HCT116 (cell line): ENCODE measurements around the gene ZNF578. TPM values are rescaled to one million over a fixed set of nuclear protein-coding genes. Genes with fewer than 3 reads are reported as not detected.

Source experiments
- ATAC-seq: fragments of 200-7000 bp; cut with Tn5 transposase; 2 replicates; pipeline ENCODE4 v1.9.1; 2020; ENCODE audit warnings: mild to moderate bottlenecking, moderate library complexity
- BruUV-seq: library from RNA; stranded (reverse); fragments of 400-500 nt; replicated peaks from 2 replicates; lab custom pipeline; 2021; lab: Mats Ljungman, UMichigan
- CTCF ChIA-PET: fragments of 300-600 bp; sonication (Branson Sonifier 250); formaldehyde crosslinking; loops from one replicate; lab custom pipeline; 2021; ENCODE audit warnings: antibody characterized with exemption; lab: Charles Lee
- POLR2A ChIA-PET: fragments of 300-600, 350-600 bp; sonication (Branson Sonifier 250); formaldehyde crosslinking; loops from one replicate; lab custom pipeline; 2021; ENCODE audit warnings: antibody characterized with exemption; lab: Charles Lee
- RAD21 ChIA-PET, 2 experiments: fragments of 300-600 bp; sonication (Branson Sonifier 250); formaldehyde crosslinking; loops; one replicate each; lab custom pipeline; 2023; ENCODE audit warnings: low total read pairs in 2 of 2; ENCODE audit not compliant: uncharacterized antibody in 2 of 2, unreplicated experiment in 2 of 2, low non-redundant PET in 1 of 2; lab: Charles Lee
- DNase-seq: peaks from one replicate; pipeline ENCODE4 v3.0.0-alpha.2; 2010; ENCODE audit warnings: low read depth, low spot score
- H2AFZ ChIP-seq: fragments of 200-600 bp; shearing (Covaris generic), sonication (generic); 2 replicates; pipeline ENCODE4 v1.6.1; 2017; ENCODE audit warnings: low read depth, mixed run types, mixed read lengths, antibody characterized with exemption, low read length; ENCODE audit not compliant: poor library complexity, severe bottlenecking
- H3K27ac ChIP-seq: 2 replicates; pipeline ENCODE4 v1.5.1; 2012; ENCODE audit warnings: low read depth, low read length
- H3K27me3 ChIP-seq: fragments of 200-600 bp; sonication (generic); 2 replicates; pipeline ENCODE4 v1.6.1; 2016; ENCODE audit warnings: mixed run types, low read length, mixed read lengths; ENCODE audit not compliant: insufficient read depth
- H3K36me3 ChIP-seq, 2 experiments: fragments of 200-500 bp in 1 of 2; fragments of 200-600 bp in 1 of 2; sonication (Bioruptor generic) in 1 of 2; sonication (generic) in 1 of 2; 2 replicates each; pipeline versions ENCODE4 v1.5.1 to v1.6.1; 2014 to 2016; ENCODE audit warnings: low read length in 2 of 2, inconsistent platforms in 1 of 2, mixed read lengths in 1 of 2, mixed run types in 1 of 2; ENCODE audit not compliant: insufficient read depth in 2 of 2, control insufficient read depth in 1 of 2
- H3K4me1 ChIP-seq, 2 experiments: fragments of 200-600 bp in 1 of 2; sonication (generic) in 1 of 2; 2 replicates each; pipeline versions ENCODE4 v1.5.1 to v1.6.1; 2012 to 2017; ENCODE audit warnings: low read length in 2 of 2, inconsistent platforms in 1 of 2, mild to moderate bottlenecking in 1 of 2, mixed read lengths in 1 of 2, mixed run types in 1 of 2, moderate library complexity in 1 of 2; ENCODE audit not compliant: insufficient read depth in 2 of 2, control insufficient read depth in 1 of 2
- H3K4me2 ChIP-seq: fragments of 200-600 bp; sonication (generic); 2 replicates; pipeline ENCODE4 v1.6.1; 2017; ENCODE audit warnings: mixed run types, low read length, mixed read lengths
- H3K4me3 ChIP-seq, 2 experiments: fragments of 200-600 bp in 1 of 2; sonication (generic) in 1 of 2; replicated peaks in 1 of 2; 2 replicates each; pipeline ENCODE4 v1.5.1; 2011 to 2016; ENCODE audit warnings: low read length in 2 of 2, control low read depth in 1 of 2, low read depth in 1 of 2, mild to moderate bottlenecking in 1 of 2, mixed read lengths in 1 of 2, mixed run types in 1 of 2
- H3K79me2 ChIP-seq: fragments of 200-600 bp; sonication (generic); 2 replicates; pipeline ENCODE4 v1.6.1; 2017; ENCODE audit warnings: mild to moderate bottlenecking, mixed run types, low read length, moderate library complexity, mixed read lengths; ENCODE audit not compliant: insufficient read depth
- H3K9ac ChIP-seq: fragments of 200-600 bp; sonication (generic); 2 replicates; pipeline ENCODE4 v1.6.1; 2016; ENCODE audit warnings: low read length, mixed read lengths
- H3K9me2 ChIP-seq: fragments of 200-600 bp; sonication (generic), shearing (Covaris generic); 2 replicates; pipeline ENCODE4 v1.6.1; 2017; ENCODE audit warnings: mixed run types, mild to moderate bottlenecking, moderate library complexity; ENCODE audit not compliant: insufficient read depth
- H3K9me3 ChIP-seq, 2 experiments: fragments of 200-500 bp in 1 of 2; fragments of 200-600 bp in 1 of 2; sonication (Bioruptor generic) in 1 of 2; sonication (generic) in 1 of 2; 2 replicates each; pipeline ENCODE4 v1.6.1; 2014 to 2017; ENCODE audit warnings: low read length in 2 of 2, mixed read lengths in 2 of 2, inconsistent platforms in 1 of 2, low read depth in 1 of 2, mild to moderate bottlenecking in 1 of 2, mixed run types in 1 of 2, moderate library complexity in 1 of 2; ENCODE audit not compliant: control insufficient read depth in 1 of 2, insufficient read depth in 1 of 2
- H4K20me1 ChIP-seq: fragments of 200-600 bp; sonication (generic), shearing (Covaris generic); 2 replicates; pipeline ENCODE4 v1.6.1; 2017; ENCODE audit warnings: mixed run types, mild to moderate bottlenecking, moderate library complexity; ENCODE audit not compliant: insufficient read depth
- CEBPB ChIP-seq: IDR thresholded peaks from 2 replicates; pipeline ENCODE4 v1.6.1; 2012; ENCODE audit warnings: low read depth
- ELF1 ChIP-seq: IDR thresholded peaks from 2 replicates; pipeline ENCODE4 v1.6.1; 2012; ENCODE audit warnings: low read depth, borderline replicate concordance
- FOSL1 ChIP-seq: IDR thresholded peaks from 2 replicates; pipeline ENCODE4 v1.6.1; 2012; ENCODE audit warnings: low read depth
- MAX ChIP-seq: IDR thresholded peaks from 2 replicates; pipeline ENCODE4 v1.6.1; 2012
- SIN3A ChIP-seq: IDR thresholded peaks from 2 replicates; pipeline ENCODE4 v1.6.1; 2012; ENCODE audit warnings: low read depth
- TCF7L2 ChIP-seq: IDR thresholded peaks from 2 replicates; pipeline ENCODE4 v1.7.0; 2011; ENCODE audit warnings: borderline replicate concordance, inconsistent platforms; ENCODE audit not compliant: insufficient read depth, insufficient read length; ENCODE audit errors: extremely low read depth
- YY1 ChIP-seq: IDR thresholded peaks from 2 replicates; pipeline ENCODE4 v1.6.1; 2011; ENCODE audit warnings: low read length, low read depth, moderate library complexity, mild to moderate bottlenecking; ENCODE audit not compliant: insufficient replicate concordance; ENCODE audit errors: extremely low read depth
- intact Hi-C: fragments of 100-400 bp; cut with micrococcal nuclease; formaldehyde crosslinking; loops from 2 replicates; pipeline ENCODE4 v1.10.0; 2022
- total RNA-seq: library from RNA; stranded (reverse); gene quantifications from one replicate; pipeline ENCODE4 v1.2.1, GENCODE V29; 2021; ENCODE audit not compliant: unreplicated experiment
- TF ChIP-seq, protein P1 (sequence below), 3 experiments: fragments of 200-600 bp in 1 of 3; sonication (generic) in 1 of 3; IDR thresholded peaks in 2 of 3; conservative IDR thresholded peaks in 1 of 3; 2 replicates each; pipeline ENCODE4 v1.5.1; 2012 to 2017; ENCODE audit warnings: low read depth in 2 of 3, low read length in 2 of 3, antibody characterized with exemption in 1 of 3, borderline replicate concordance in 1 of 3, control low read depth in 1 of 3, mild to moderate bottlenecking in 1 of 3, mixed read lengths in 1 of 3, mixed run types in 1 of 3, moderate library complexity in 1 of 3; ENCODE audit not compliant: insufficient read depth in 1 of 3
- TF ChIP-seq, protein P2 (sequence below): IDR thresholded peaks from 2 replicates; pipeline ENCODE4 v1.6.1; 2011; ENCODE audit warnings: mild to moderate bottlenecking, low read length, moderate library complexity; ENCODE audit not compliant: insufficient replicate concordance; ENCODE audit errors: extremely low read depth

ZNF578 gene
- total RNA-seq, 1 experiment from 2014 or later: not detected

- no peak overlapping the region for H2AFZ ChIP-seq
- BruUV-seq: no TSS peak
- CTCF ChIA-PET: no interaction called here
- no peak overlapping the region for H3K27ac ChIP-seq
- no peaks in the 10 kb centered on the region for H3K36me3 ChIP-seq
- H3K79me2 ChIP-seq: no peaks in the 10 kb centered on the region
- no peaks in the 10 kb centered on the region for H3K4me1 ChIP-seq
- ATAC-seq: no peak
- H3K4me3 ChIP-seq: no peak overlapping the region
- TF ChIP-seq, protein P1, sequence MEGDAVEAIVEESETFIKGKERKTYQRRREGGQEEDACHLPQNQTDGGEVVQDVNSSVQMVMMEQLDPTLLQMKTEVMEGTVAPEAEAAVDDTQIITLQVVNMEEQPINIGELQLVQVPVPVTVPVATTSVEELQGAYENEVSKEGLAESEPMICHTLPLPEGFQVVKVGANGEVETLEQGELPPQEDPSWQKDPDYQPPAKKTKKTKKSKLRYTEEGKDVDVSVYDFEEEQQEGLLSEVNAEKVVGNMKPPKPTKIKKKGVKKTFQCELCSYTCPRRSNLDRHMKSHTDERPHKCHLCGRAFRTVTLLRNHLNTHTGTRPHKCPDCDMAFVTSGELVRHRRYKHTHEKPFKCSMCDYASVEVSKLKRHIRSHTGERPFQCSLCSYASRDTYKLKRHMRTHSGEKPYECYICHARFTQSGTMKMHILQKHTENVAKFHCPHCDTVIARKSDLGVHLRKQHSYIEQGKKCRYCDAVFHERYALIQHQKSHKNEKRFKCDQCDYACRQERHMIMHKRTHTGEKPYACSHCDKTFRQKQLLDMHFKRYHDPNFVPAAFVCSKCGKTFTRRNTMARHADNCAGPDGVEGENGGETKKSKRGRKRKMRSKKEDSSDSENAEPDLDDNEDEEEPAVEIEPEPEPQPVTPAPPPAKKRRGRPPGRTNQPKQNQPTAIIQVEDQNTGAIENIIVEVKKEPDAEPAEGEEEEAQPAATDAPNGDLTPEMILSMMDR (IDR thresholded peaks at IDR 0.05 in 2 of 3, conservative IDR thresholded peaks at IDR 0.05 in 1 of 3; ENCODE audit: borderline replicate concordance in 1 of 3, insufficient read depth in 1 of 3, low read depth in 2 of 3, low read length in 2 of 3): no peak
- TF ChIP-seq SIN3A: no peak
- no peak for TF ChIP-seq TCF7L2
- TF ChIP-seq, protein P2, sequence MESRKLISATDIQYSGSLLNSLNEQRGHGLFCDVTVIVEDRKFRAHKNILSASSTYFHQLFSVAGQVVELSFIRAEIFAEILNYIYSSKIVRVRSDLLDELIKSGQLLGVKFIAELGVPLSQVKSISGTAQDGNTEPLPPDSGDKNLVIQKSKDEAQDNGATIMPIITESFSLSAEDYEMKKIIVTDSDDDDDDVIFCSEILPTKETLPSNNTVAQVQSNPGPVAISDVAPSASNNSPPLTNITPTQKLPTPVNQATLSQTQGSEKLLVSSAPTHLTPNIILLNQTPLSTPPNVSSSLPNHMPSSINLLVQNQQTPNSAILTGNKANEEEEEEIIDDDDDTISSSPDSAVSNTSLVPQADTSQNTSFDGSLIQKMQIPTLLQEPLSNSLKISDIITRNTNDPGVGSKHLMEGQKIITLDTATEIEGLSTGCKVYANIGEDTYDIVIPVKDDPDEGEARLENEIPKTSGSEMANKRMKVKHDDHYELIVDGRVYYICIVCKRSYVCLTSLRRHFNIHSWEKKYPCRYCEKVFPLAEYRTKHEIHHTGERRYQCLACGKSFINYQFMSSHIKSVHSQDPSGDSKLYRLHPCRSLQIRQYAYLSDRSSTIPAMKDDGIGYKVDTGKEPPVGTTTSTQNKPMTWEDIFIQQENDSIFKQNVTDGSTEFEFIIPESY: no peak
- TF ChIP-seq MAX: no peak
- no peak for TF ChIP-seq CEBPB
- TF ChIP-seq ELF1: no peak
- TF ChIP-seq FOSL1: no peak
- TF ChIP-seq YY1: no peak
- TF ChIP-seq, all 23 proteins: peak for 0
- Histone ChIP-seq H3K4me2 (no peak overlapping the region), H3K9ac (no peak overlapping the region), H3K9me3 (no peaks in the 10 kb centered on the region; a peak in 1 of 4 replicates), H3K27me3 (no peaks in the 10 kb centered on the region), H4K20me1 (no peaks in the 10 kb centered on the region), H3K9me2 (no peaks in the 10 kb centered on the region)
- intact Hi-C loops: no loop called here
- ChIA-PET RAD21 (no interaction called here), POLR2A (no interaction called here)
- no peak for DNase-seq
Measured at GRCh38 chr19:52492201-52492993, 39.0 kb downstream of the ZNF578 start.
